Measurements from ENCODE around the gene EFCAB8. TPM values are rescaled to one million over a fixed set of nuclear protein-coding genes. Genes with fewer than 3 reads are reported as not detected.

The EFCAB8 gene
- total RNA-seq, 1 donor: not detected

DNA sequence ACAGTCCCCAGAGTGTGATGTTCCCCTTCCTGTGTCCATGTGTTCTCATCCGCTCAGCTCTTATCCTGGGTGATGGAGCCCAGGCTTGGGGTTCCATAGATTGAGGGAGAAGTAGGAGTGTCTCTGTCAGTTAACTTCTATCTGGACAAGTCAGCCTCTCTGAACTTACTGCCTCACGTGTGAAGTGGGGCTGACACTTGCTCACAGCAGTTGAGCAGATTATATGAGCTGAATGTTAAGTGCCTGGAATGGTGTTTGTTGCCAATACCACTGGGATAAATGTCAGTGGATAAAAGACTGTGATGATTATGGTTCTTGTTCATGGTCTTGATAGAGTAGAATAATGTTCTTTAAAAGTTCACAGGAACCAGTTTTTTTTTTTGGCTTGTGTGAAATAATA lies 17.1 kb upstream of the EFCAB8 start:
- no peak for DNase-seq (ENCODE audit: low read depth)
- H3K4me3 ChIP-seq (ENCODE audit: low read depth, low read length): no peak overlapping the region
- TF ChIP-seq, protein P1, sequence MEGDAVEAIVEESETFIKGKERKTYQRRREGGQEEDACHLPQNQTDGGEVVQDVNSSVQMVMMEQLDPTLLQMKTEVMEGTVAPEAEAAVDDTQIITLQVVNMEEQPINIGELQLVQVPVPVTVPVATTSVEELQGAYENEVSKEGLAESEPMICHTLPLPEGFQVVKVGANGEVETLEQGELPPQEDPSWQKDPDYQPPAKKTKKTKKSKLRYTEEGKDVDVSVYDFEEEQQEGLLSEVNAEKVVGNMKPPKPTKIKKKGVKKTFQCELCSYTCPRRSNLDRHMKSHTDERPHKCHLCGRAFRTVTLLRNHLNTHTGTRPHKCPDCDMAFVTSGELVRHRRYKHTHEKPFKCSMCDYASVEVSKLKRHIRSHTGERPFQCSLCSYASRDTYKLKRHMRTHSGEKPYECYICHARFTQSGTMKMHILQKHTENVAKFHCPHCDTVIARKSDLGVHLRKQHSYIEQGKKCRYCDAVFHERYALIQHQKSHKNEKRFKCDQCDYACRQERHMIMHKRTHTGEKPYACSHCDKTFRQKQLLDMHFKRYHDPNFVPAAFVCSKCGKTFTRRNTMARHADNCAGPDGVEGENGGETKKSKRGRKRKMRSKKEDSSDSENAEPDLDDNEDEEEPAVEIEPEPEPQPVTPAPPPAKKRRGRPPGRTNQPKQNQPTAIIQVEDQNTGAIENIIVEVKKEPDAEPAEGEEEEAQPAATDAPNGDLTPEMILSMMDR (IDR thresholded peaks at IDR 0.05; ENCODE audit: insufficient read depth, low read length): no peak

DNA sequence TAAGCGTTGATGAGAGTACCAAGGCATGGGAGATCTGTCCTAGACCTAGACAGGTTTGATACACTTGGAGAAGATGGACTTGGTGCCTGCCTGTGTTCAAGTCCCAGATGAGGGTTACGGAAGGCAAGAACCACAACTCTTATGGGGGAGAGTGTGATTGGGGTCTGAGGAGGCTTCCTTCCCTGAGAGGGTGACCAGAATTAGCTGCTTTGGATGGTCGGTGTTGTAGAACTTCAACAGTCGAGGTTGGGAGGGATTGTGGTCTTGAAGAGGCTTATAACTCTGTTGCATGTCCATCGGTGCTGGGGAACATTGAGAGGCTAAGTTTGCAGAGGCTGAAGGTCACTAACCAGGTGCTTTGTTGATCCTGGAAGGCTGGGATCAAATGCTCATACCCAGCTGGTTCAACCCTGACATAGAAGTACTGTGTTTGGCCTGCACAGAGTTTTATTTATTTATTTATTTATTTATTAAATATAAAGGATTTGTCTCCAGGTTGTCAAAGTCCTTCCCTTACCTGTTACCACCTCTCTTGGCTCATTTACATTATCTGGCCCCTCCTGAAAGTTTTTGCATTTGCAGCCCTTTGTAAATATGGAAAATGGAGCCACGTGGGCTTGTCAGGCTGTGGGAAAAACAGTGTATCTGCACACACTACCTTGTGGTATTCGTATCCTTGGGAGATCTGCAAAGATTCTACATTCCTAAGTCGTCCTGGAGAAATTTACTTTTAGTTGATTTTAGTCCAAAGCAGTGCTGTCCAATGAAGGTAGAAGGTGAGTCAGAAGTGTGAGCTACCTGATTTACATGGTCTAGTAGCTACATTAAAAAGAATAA lies 15.8 kb upstream of the EFCAB8 start:
- no peak overlapping the region for H3K4me3 ChIP-seq (ENCODE audit: low read depth, low read length)
- TF ChIP-seq, protein P1 (IDR thresholded peaks at IDR 0.05; ENCODE audit: insufficient read depth, low read length): no peak
- DNase-seq (ENCODE audit: low read depth): no peak

DNA sequence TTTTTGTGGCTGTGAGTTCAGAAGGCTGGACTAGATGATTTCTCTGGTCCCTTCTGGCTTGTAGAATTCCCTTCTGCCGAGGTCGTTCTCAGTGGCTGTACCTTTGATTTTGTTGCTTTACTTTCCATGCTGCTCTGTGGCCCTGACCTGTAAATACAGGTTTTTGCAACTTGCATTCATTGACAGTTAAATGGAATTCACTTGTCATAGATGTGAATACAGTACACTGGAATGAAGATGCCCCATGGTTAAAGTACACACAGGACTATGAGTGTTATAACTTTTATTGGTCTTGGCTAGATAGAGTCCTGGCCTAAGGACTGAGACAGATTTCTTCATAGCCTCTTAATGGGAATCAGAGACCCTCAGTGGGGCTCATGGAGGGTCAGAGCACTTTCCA lies 12.9 kb upstream of the EFCAB8 start:
- DNase-seq (ENCODE audit: low read depth): no peak

DNA sequence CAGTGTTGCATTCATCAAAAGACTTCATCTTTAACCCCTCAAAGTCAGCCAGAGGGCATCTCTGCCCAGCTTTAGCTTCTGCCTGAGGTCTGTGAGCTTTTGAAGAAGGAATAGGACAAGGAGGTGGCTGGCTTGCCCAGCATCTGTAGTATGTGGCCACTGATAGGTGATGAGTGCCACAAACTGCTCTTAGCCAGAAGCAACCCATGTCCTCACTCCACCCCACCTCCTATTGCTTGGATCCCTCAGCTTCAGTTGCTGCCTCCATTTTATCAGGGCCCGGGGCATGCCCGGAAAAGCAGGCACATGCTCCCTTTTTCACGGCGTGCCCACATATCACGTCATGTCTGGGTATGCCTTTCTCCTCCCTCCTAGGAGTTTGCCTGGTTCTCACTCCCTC lies 11.9 kb upstream of the EFCAB8 start:
- TF ChIP-seq, protein P1 (IDR thresholded peaks at IDR 0.05; ENCODE audit: insufficient read depth, low read length): no peak
- DNase-seq (ENCODE audit: low read depth): no peak
- no peak overlapping the region for H3K4me3 ChIP-seq (ENCODE audit: low read depth, low read length)

More for the DNA sequence above, 12.9 kb upstream of the EFCAB8 start:
- no peak overlapping the region for H3K4me3 ChIP-seq (ENCODE audit: low read depth, low read length)
- TF ChIP-seq, protein P1 (IDR thresholded peaks at IDR 0.05; ENCODE audit: insufficient read depth, low read length): no peak

DNA sequence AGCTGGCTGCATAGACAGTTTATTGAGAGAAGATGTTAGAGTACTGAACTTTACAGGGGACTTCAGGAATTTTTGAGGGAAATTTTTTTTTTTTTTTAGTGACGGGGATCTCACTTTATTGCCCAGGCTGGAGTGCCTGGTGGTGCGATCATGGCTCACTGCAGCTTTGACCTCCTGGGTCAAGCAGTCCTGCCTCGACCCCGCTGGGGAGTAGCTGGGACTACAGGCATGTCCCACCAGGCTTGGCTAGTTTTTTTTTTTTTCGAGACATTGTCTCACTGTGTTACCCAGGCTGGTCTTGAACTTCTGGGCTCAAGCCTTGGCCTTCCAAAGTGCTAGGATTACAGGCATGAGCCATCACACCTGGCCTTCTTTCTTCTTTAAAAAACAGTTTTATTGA lies 10.8 kb upstream of the EFCAB8 start:
- no peak for DNase-seq (ENCODE audit: low read depth)
- TF ChIP-seq, protein P1 (IDR thresholded peaks at IDR 0.05; ENCODE audit: insufficient read depth, low read length): no peak
- no peak overlapping the region for H3K4me3 ChIP-seq (ENCODE audit: low read depth, low read length)

DNA sequence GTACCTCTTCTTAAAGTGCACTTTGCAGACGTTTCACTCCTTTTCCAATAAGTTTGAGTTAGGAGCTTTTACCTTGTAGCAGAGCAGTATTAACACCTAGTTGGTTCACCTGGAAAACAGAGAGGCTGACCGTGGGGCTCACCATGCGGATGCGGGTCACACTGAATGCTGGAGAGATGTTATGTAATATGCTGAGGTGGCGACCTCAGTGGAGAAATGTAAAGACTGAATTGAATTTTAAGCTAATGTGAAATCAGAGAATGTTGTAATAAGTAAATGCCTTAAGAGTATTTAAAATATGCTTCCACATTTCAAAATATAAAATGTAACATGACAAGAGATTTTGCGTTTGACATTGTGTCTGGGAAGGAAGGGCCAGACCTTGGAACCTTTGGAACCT lies 9.9 kb upstream of the EFCAB8 start:
- TF ChIP-seq, protein P1 (IDR thresholded peaks at IDR 0.05; ENCODE audit: insufficient read depth, low read length): no peak
- H3K4me3 ChIP-seq (ENCODE audit: low read depth, low read length): no peak overlapping the region
- no peak for DNase-seq (ENCODE audit: low read depth)
